HG03378 (cell line): ENCODE data around the gene BRI3BP.

Experiments
- ATAC-seq: cut with Tn5 transposase; IDR thresholded peaks from one replicate; pipeline ENCODE4 v1.9.1; 2021; ENCODE audit warnings: mild to moderate bottlenecking, moderate library complexity; ENCODE audit not compliant: unreplicated experiment

BRI3BP gene

DNA sequence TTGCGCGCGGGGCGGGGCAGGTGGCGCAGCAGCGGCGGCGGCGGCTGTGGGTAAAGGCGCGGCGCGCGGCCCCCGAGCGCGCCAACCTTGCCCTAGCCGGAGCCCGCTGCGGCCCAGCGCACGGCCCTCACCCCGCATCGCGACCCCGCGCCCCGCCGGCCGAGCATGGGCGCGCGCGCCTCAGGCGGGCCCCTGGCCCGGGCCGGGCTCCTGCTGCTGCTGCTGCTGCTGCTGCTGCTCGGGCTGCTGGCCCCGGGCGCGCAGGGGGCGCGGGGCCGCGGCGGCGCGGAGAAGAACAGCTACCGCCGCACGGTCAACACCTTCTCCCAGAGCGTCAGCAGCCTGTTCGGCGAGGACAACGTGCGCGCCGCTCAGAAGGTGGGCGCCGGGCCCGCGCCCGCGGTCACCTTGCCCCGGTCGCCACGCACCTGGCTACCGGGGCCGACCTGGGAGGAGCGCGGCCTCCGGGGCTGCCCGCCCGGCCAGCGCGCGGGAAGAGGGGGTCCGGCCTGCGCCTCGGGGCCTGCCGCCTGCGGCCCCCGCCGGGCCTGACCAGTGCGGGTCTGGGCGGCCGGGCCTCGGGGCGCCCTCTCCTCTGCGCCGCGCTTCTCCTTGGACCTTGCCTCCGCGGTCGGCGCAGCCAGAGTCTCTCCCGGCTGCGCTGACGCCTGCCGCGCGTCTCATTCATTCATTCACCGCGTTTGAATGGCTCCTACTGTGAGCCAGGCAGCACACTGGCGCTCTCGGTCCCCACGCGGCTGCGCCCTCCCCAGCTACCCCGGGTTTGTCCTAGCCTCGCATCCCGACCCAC is at the start of gene BRI3BP:
BRI3BP (plus strand) TSS at position 20 of the 811 bp plus-strand sequence; CDS start at position 166, 146 bp downstream.
- peak; percentile 30 for ATAC-seq

DNA sequence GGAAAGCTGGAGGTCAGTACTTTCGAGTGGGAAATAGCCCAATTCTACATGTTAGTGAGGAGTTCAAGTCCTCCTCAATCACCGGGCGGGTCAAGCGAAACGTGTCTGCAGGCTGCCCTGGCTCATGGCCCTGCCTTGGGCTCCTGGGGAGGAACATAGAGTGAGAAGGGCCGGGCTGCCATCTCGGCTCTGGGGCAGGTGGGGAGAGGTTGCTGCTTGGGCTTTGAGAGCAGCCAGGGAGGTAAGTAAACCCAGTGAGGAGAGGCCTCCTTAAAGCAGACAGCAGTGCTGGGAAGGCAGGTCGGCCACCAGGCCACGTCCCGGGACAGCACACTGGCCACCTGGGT is 47.0 kb upstream of the BRI3BP start:
- no peak for ATAC-seq

DNA sequence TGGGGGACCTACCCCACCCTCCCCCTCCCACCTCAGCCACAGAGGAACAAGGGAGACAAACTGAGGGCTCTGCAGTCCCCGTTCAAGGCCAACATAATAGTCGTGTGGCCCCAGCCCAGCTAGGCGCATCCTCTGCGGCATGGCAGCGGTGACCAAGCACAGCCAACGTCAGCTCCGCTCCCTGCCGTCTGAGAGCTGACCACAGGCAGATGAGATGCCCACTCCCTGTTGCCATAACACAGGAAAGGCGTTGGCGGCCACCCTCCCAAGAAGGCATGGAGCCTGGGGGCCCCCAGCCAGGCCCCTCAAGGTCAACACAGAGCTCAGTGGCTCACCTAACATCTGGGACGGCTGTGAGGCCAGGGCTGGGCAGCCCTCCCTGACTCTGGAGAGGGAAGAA is 46.4 kb upstream of the BRI3BP start:
- ATAC-seq: no peak

DNA sequence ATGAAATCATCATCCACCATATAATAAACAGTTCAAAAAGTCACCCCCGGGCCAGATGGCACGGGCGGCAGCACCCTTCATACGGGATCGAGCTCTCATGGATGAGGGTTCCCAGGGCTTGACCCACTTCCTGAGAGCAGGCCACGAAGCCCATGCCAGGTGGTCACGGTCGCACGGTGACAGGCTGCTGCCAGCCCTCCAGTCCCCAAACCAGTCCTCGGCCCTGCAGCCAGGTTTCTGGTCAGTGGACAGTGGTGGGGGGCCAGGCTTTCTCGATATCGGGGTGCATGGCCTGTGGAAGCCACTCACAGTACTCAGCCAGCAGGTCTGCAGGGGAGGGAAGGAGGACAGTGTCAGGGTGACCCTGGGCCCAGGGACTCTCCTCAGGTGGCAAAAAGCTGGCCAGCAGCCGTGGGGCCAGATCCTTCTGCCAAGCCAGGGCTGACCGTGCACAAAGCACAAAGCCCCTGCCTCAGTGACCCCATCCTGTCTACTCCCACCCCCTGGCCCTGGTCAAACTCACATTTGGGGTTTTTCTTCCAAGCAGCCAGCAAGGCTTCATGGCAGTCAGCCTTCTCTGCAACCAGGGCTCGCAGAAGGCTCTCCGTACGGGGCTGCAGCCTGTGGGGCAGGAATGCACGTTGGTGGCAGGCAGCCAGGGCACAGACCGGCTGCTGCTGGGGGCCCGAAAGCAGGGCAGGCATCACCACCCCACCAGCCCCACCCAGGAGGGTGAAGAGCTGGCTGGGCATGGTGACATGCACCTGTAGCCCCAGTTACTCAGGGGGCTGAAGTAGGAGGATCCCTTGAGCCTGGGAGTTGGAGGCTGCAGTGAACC is 45.7 kb upstream of the BRI3BP start:
- no peak for ATAC-seq

- ATAC-seq: no peak
Observed at GRCh38 chr12:124949066-124949465, 44.4 kb upstream of the BRI3BP start.

GRCh38 chr12:124949779-124950728 is 43.4 kb upstream of the BRI3BP start:
- ATAC-seq: no peak

DNA sequence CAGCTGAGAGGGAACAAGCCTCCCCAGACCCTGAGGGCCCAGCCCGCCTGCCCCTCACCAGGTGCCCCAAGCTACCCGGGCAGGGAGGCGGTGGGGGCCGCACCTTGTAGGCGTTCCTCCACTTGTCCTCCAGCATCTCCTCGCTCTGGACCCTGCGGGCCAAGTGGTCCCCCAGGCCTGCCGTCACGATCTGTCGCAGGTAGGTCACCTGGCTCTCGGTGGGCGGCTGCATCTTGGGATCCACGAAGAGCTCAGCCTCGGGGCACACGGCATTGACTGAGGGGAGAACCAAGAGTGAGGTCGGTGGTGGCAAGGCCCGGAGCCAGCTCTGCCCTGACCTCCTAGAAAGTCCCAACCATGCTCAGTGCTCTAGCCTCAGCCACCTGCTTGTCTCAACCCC is 41.1 kb upstream of the BRI3BP start:
- ATAC-seq: no peak

GRCh38 chr12:124952801-124953200 is 40.6 kb upstream of the BRI3BP start:
- ATAC-seq: no peak

- ATAC-seq: no peak
Observed at GRCh38 chr12:124953689-124954405, 39.6 kb upstream of the BRI3BP start.

- no peak for ATAC-seq
Observed at GRCh38 chr12:124954771-124955170, 38.7 kb upstream of the BRI3BP start.

DNA sequence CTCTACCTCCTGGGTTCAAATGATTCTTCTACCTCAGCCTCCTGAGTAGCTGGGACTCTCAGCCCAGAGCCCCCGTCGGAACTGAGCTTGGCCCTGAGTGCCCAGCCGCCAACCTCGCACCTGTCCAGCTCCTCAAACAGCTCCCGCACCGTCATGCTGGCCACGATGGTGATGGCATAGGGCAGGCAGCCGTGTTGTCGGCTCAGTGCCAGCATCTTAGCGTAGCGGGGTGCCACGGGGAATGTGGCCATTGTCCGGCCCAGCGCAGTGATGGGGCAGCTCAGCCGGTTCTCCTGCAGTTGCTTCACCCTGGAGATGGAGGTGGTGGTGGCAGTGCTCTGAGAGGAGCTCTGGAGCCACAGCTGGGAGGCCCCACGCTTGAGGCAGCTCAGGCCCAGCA is 36.9 kb upstream of the BRI3BP start:
- ATAC-seq: no peak

DNA sequence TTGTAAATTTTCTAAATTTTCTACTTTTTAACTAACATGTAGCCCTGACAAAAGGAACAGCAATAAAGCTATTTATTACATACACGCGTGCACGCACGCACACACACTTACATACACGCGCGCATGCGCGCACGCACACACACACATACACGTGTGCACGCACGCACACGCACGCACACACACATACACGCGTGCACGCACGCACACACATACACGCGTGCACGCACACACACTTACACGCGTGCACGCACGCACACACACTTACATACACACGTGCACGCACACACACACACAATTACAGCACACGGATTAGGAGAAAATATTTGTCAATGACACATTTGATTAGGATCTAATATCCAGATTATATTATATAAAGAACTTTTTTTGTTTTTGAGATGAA is 32.4 kb upstream of the BRI3BP start:
- ATAC-seq: no peak

GRCh38 chr12:124963211-124963610 is 30.2 kb upstream of the BRI3BP start:
- no peak for ATAC-seq

- ATAC-seq: no peak
Observed at GRCh38 chr12:124964251-124964650, 29.2 kb upstream of the BRI3BP start.

DNA sequence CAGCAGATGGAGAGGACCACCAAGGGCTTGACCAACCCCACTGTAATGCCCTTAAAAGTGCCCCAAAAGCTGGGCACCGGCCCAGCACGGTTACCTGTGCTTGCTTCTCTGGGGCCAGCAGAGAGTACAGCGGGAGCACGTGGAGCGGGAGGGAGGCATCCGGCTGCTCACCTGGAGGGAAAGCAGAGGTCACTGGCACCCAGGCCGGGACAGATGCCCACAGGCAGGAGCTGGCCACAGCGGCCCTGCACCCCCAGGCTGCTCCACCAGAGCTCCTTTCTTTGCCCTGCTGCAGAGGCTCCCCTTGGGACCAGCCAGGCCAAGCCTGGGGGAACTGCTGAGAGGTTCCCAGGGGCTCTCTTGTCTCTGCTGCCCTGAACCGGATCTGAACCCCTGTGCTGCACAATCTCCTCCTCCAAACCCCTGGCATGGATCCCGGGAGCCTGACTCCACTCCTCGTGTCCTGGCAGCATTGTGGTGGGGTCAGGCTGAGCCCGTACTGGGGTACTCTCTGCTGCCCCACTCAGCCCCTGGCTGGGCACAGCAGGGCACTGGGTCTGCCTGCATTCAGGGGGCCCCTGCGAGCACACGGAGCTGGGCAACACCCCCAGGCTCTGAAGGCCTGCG is 28.5 kb upstream of the BRI3BP start:
- no peak for ATAC-seq

DNA sequence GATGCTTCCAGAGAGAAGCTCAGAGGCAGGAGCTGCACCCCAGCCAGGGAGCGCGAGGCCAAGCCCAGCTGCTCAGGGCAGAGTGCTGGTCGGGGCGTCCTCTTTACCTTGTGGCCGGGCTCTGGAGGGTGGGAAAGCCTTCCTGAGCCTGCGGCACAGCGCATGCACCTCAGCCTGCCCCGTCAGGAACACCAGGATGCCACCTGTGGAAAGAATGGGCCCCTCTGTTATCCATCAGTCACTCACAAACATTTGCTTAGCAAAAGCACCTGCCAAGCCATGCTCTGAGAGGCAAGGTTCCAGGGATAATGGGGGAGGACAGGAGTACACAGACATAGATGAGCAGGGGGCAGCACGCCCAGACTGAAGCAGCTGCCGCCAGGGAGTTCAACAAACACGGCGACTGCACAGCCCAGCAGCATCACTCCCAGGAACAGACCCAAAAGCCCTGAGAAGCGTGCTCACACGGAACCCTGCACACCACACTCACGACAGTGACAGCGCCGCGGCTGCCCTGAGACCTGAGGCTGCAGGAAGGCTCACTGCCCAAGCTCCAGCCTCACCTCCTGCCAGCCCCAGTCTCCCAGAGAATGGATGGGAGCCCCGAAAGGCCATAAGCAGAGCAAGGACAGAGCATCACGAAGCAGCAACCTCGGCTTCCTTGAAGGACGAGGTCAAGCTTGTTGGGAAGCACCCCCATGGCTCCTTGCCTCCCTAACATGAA is 26.3 kb upstream of the BRI3BP start:
- no peak for ATAC-seq

- no peak for ATAC-seq
Observed at GRCh38 chr12:124968656-124969055, 24.8 kb upstream of the BRI3BP start.

DNA sequence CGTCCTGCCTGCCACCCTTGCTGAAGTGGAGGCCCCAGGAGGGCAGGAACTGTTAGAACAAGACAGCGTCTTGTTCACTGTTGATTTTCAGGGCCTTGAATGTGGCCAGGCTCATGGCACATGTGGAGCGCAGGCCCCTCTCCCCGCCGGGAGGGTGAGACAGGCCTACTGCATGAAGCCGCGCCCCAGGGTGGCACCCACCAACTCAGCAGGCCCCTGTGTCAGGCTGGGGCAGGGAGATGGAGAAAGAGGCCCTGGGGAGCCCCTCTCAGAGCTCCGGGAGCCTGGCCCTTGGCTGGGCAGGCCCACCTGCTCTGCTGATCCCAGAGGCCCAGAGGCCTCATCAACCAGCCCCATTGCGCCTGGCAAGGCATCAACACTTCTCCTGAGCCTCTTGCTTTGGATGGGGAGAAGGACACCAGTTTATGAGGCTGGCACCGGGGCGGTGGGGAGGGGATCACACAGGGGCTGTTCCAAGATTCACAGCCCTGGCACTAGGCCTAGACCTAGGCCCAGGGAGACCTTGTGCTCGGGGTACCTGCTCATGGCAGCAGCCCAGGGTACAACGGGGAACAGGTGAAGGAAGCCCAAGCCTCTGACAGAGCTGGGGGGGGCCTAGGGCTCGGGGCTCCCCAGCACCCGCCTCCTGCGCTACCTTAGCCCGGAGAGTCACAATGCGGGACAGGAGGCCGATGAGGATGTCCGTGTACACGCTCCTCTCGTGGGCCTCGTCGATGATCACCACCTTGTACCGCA is 22.6 kb upstream of the BRI3BP start:
- ATAC-seq: no peak

DNA sequence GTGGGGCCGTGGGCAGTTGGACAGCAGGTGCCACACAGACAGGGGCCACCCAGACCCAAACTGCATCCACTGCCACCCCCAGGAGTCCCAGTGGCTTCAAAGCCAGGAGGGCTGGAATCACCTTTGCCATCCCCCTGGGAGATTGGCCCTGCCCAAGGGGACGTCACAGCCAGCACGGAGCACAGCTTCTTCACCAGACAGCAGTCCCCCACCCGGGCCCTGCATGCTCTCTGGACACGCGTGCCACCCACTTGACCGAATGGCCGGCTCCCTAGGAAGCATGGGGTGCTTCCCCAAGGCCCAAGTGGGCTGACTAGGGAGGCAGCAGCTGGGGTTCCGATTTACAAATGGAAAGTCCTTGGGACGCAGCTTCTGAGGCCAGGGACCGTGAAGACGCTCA is 21.8 kb upstream of the BRI3BP start:
- ATAC-seq: no peak
